Measurements from ENCODE around the gene RFPL2.
"Not testable (repeated sequence)": the region's sequence is repeated elsewhere in the genome, so short reads cannot be mapped to it uniquely, and the experiment has no call there.

DNA sequence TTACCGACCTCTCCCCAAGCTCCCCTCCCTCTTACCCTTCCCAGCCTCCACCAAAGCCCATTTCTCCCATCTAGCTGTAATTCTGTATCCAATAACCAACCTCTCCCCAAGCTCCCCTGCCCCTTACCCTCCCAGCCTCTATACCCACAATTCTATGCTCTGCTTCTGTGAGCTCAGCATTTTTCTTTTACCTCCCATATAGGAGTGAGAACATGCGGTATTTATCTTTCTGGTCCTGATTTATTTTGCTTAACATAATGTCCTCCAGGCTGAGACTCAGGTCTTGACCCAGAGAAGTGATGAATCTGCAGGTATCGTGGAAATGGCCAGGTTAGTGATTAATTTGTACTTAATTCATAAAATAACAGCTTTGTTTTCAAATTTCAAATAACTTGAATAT is 9.0 kb downstream of the RFPL2 start:
- not testable (repeated sequence) for TF ChIP-seq EZH2 (IDR thresholded peaks at IDR 0.05; ENCODE audit: low read depth)
- TF ChIP-seq, protein P1, sequence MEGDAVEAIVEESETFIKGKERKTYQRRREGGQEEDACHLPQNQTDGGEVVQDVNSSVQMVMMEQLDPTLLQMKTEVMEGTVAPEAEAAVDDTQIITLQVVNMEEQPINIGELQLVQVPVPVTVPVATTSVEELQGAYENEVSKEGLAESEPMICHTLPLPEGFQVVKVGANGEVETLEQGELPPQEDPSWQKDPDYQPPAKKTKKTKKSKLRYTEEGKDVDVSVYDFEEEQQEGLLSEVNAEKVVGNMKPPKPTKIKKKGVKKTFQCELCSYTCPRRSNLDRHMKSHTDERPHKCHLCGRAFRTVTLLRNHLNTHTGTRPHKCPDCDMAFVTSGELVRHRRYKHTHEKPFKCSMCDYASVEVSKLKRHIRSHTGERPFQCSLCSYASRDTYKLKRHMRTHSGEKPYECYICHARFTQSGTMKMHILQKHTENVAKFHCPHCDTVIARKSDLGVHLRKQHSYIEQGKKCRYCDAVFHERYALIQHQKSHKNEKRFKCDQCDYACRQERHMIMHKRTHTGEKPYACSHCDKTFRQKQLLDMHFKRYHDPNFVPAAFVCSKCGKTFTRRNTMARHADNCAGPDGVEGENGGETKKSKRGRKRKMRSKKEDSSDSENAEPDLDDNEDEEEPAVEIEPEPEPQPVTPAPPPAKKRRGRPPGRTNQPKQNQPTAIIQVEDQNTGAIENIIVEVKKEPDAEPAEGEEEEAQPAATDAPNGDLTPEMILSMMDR (conservative IDR thresholded peaks at IDR 0.05), result not testable (repeated sequence)

Data from PC-9 (cell line).